SKM-1 (cell line): ENCODE measurements around the gene ATP12A.

Experiments
- DNase-seq: peaks from one replicate; lab custom pipeline; 2025; ENCODE audit not compliant: unreplicated experiment; lab: John Stamatoyannopoulos, UW

Gene ATP12A

DNA sequence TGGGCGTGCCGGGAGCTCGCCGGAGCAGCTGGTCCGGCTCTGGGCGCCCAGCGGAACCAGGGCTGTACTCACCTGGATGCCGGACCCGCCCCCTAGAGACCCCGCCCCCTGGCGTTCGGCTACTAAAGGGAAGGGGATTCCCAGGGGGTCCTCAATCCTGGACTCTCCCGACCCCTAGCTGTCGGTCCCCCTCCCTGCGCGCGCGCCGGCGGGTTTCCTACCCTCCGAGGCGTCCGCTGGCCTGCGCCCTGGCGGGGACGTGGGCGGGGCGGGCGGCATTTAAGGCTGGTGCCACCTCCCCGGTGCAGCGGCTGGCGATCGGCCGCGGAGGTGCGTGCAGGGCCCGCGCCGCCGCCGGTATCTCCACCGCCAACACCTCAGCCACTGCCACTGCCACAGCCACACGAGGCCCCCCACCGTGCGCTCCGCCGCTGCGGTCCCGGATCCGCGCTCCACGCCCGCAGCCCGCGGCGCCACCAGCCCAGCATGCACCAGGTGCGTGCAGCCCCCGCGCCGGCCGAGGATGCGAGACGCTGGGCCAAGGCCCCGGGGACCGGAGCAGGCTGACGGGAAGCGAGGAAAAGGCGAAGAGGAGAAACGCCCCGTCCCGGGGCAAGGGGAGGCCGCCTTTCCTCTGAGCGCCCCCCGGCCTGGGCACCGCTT lies at the start of gene ATP12A:
TSS of gene ATP12A (plus strand) at position 151 of the 663 bp plus-strand sequence. CDS start at position 487, 336 bp downstream.
- DNase-seq, result no peak

DNA sequence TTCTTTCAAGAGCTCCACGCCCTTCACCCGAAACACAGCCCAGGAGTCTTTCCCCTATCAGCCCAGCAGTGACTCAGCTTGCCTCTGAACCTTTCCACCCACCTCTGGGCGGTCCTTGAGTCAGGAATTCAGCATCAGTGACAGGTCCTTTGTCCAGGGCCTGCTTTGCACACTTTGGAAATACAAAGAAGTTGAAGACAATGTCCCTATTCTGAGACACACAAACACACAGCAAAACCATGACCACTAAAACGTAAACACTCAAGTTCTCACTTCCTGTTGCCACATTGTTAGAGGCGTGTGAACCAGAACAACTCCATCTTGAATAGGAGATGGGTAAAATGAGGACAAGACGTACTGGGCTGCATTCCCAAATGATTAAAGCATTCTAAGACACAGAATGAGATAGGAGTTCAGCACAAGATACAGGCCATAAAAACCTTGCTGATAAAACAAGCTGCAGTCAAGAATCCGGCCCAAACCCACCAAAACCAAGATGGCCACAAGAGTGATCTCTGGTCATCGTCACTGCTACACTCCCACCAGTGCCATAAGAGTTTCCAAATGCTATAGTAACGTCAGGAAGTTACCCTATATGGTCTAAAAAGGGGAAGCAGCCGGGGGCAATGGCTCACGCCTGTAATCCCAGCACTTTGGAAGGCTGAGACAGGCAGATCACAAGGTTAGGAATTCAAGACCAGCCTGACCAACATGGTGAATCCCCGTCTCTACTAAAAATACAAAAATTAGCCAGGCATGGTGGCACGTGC lies 49.2 kb upstream of the ATP12A start:
- no peak for DNase-seq

- DNase-seq, result no peak
These were observed 48.3 kb upstream of the ATP12A start for GRCh38 chr13:24631922-24632321.

GRCh38 chr13:24632382-24633121 lies 47.7 kb upstream of the ATP12A start:
- no peak for DNase-seq

- DNase-seq, result no peak
These were observed 43.4 kb upstream of the ATP12A start for GRCh38 chr13:24636776-24637175.

- no peak for DNase-seq
These were observed 42.1 kb upstream of the ATP12A start for GRCh38 chr13:24638096-24638495.

GRCh38 chr13:24640752-24641151 lies 39.5 kb upstream of the ATP12A start:
- DNase-seq, result no peak

GRCh38 chr13:24642219-24642618 lies 38.0 kb upstream of the ATP12A start:
- no peak for DNase-seq

- DNase-seq, result no peak
These were observed 36.2 kb upstream of the ATP12A start for GRCh38 chr13:24644036-24644435.

DNA sequence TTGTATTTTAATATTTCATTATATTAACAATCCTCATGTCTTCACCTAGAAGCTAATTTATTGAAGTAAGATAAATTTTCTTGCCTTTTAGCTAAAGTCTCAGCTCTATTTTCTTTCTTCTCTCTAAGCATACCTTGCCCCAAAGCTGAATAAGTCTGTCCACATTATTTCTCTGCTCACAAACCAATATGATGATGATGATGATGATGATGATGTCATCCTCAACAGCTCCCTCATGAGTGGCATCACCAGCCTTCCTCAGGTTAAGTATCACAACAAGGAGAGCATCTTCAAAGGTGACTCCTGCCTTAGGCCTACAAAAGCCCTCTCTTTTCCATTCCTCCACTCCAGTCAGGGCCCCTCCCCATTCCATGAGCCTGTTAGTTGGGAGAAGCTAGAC lies 31.9 kb upstream of the ATP12A start:
- DNase-seq, result no peak

- no peak for DNase-seq
These were observed 31.1 kb upstream of the ATP12A start for GRCh38 chr13:24648983-24649687.

- DNase-seq, result no peak
These were observed 30.5 kb upstream of the ATP12A start for GRCh38 chr13:24649688-24650043.

DNA sequence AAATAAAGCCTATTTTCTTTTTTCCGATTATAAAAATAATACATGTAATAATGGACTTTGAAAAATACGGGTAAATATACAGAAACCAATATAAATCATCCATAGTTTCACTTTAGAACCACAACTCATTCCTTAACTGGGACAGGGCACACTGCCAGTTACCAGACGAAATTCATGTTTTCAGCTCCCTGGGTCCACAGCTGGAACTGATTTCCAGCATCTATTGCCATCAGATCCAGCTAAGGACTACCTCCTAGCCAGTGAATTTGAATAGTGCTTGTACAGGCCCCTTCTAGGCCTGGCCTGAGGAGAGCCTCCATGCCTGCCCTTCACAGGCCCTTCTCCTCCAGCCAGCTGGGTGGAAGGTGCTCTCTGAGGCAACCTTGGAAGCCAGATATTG lies 30.0 kb upstream of the ATP12A start:
- no peak for DNase-seq

- no peak for DNase-seq
These were observed 28.4 kb upstream of the ATP12A start for GRCh38 chr13:24651718-24652345.

GRCh38 chr13:24652359-24652758 lies 27.8 kb upstream of the ATP12A start:
- DNase-seq, result no peak

GRCh38 chr13:24654741-24655140 lies 25.5 kb upstream of the ATP12A start:
- no peak for DNase-seq

- no peak for DNase-seq
These were observed 21.0 kb upstream of the ATP12A start for GRCh38 chr13:24659239-24659638.

- no peak for DNase-seq
These were observed 20.0 kb upstream of the ATP12A start for GRCh38 chr13:24660023-24660741.

DNA sequence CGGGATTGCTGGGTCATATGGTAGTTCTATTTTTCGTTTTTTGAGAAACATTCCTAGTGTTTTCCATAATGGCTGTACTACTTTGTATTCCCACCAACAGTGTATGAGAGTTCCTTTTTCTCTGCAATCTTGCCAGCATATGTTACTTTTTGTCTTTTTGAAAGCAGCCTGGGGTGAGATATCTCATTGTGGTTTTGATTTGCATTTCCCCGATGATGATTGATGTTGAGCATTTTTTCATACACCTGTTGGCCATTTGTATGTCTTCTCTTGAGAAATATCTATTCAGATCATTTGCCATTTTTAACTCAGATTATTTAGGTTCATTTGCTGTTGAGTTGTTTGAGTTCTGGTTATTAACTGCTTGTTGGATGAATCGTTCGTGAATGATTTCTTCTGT lies 18.5 kb upstream of the ATP12A start:
- DNase-seq, result no peak
